NCI-H446 treated with DMSO at 0.1 percent for 48 hours (cell line): ENCODE results near the gene HOTAIR.

Experiments
- DNase-seq: peaks from one replicate; lab custom pipeline; 2025; lab: John Stamatoyannopoulos, UW

The HOTAIR gene

DNA sequence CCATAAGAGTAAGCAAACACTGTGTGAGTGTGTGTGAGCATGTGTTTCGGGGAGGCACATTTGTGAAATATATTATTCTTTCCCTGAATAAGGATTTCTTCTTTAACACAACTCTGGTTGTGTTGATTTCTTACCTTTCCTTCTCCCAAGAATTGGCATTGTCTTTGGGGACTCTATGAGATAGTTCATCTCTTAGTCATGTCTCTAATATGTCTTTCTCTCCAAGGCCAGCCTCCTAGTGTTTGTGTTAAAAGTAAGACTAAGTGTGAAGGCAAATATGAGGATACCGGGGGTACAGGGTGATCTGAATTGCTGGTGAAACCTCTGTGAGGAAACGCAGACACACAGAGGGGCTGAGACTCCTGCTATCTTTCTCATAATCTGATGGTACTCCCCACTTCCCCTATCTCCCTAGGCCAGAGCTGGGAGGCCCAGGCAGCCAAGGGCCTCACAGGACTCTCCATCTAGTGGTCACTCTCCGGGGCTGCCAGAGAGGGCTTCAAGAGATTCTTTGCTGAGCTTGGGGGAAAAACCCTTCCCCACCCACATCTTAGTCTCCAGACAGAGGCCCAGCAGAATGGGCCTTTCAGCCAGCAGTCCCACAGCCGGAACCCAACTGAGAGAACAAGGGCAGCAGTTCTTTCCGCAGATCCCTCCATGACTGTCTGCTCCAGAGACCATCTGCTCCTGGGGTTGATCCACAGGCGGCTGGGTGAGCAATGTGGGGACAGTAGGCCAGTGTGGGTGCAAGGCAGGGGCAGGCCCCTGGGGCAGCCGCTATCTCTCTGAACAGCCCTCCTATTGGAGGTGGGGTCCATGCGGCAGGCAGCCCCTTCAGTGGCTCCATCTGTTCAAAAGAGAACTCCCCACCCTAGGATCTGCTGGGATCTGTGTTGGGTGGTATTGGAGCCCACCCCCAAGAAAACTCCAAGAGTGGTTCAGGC, 25.8 kb downstream of the HOTAIR start:
- no peak for DNase-seq

DNA sequence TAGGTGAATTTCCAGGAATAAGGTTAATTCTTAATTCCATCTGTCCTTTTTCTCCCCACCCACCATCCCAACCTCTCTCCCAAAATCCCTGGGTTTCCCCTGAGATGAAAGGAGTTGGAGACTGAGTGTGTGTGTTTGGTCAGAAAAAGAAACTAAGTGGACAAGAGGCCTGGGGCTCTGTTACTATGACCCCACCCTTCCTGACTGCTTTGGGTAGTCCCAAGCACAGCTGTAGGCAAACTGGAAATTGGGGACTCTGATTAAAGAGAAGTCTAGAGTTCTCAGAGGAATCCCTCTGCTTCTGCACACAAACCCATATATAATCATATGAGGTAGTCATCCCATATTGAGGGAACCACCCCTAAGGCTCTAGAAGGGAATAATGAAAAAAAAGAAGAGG, 27.0 kb downstream of the HOTAIR start:
- DNase-seq, result no peak

DNA sequence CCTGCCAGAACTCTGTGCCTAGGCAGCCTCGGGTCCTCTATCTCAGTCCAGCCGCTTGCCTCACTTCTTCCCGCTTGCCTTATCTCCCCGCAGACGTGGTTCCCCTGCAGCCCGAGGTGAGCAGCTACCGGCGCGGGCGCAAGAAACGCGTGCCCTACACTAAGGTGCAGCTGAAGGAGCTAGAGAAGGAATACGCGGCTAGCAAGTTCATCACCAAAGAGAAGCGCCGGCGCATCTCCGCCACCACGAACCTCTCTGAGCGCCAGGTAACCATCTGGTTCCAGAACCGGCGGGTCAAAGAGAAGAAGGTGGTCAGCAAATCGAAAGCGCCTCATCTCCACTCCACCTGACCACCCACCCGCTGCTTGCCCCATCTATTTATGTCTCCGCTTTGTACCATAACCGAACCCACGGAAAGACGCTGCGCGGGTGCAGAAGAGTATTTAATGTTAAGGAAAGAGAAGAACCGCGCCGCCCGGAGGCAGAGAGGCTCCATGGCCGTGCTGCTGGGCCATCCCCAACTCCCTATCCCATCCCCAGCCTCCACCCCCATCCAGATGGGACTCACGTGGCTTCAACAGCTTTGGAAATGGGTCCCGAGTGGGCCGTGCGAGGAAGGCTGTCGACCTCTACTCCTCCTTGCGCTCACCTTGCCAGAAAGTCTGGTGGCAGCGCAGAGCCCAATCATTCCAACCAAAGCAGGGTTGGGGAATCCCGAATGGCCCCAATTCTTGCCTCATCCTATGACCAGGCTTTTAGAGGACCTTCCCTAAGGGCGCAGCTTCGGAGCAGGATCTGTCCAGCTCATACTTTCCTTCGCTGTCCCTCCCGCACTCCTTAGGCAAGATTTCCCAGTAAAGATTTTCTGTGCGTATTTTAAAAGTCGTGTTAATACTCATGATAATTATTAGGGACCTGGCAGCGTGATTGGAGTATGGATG, 29.6 kb downstream of the HOTAIR start:
- DNase-seq, result no peak

DNA sequence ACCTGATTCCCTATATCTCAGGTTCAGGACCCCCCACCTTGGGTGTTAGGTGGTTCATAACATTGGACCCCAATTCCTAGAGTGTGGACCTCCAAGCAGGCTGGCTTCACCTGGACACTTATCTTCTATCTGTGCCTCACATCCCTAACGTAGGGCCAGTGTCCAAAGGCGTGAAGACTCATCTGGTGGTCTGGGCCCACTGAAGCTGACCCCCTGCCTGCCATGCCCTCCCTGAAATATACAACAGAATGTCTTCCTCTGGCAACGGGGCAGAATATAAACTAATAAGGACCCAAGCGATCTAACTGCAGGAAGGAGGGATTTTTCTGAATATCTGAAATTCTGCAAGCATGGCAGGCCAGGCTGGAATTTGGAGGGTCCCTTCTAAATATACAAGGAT, 30.5 kb downstream of the HOTAIR start:
- no peak for DNase-seq

DNA sequence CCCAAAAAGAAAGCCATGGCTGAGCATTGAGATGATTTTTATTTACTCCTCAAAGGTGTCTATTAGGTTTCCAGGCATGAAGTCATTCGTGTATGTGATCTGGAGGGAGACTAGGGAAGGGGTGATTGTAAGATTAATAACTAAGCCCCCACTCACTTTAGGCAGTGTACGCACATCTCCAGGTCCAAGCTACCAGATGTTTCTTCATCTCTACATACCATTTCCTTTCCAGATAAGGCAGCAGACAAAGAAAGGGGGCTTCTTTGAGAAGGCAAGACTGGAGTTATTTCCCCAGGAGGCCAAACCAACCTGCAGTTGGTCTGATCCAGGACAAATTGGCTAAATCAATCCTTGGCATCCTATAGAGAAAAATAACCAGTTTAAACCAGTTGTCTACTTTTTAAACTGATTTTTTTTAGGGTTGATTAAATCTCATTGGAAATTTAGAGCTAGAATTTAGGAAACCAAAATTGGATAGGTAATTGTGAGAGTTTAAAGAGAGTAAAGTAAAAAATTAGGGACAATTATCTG, 32.2 kb downstream of the HOTAIR start:
- no peak for DNase-seq

DNA sequence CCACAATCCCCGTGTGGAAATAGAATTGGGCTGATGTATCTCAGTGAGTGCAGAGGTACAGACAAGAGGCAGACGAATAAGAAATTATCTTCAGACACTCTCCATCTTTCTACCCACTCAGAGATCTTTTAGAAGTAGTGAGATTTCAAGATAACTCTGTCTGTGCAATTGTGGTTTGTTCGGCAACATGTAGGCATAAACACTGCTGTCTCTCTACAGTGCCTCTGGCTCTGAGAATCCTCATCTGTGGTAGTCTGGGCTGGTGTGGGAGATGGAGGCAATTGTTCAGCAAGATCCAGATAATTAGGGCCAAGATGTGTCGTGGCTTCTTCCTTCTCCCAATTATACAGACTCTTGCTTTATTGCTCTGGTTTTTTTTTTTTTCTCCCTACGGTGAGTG, 33.0 kb downstream of the HOTAIR start:
- no peak for DNase-seq

DNA sequence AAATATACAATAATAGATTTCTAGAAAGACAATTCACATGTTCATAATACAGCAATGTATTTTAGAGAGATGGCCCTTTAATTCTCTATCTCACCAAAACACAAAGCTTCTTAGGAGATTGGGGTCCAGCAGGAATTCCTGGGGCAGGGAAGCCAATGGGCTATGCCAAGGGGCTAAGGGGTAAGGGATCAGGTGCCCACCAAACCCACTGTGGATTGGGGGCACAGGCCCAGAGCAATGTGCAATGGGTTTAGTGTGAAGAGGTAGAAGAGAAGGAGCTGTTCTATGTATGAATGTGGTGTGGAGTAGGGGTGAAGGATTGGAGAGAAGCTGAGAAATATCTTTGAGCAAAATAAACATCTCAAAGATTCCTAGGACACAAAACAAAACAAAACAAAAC, 33.6 kb downstream of the HOTAIR start:
- DNase-seq, result no peak

DNA sequence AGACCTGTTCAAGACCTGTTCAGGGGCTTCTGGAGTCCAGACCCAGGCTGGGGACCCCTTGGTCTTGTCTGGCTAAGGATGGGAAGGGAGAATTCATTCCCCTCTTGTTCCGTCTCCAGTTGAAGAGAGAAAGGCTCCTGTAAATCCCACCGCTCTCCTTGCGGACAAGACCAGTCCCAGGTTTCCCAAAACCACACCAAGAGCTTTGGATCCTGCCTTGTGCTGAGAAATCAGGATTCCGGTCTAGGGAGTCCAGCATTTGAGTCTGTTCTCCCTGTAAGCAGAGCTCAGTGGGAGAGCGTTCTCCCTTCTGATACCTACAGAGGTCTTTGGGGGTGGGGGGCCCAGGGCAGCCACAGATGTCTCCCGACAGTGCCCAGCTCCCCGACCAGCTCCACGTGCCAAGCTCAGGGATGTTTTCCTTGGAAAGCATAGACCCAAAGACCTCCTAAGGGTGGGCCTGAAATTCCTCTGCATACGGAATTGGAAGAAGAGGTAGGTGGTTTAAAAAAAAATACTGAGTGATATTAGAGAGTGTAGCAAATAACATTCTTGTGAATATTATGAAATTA, 34.2 kb downstream of the HOTAIR start:
- DNase-seq, result no peak

DNA sequence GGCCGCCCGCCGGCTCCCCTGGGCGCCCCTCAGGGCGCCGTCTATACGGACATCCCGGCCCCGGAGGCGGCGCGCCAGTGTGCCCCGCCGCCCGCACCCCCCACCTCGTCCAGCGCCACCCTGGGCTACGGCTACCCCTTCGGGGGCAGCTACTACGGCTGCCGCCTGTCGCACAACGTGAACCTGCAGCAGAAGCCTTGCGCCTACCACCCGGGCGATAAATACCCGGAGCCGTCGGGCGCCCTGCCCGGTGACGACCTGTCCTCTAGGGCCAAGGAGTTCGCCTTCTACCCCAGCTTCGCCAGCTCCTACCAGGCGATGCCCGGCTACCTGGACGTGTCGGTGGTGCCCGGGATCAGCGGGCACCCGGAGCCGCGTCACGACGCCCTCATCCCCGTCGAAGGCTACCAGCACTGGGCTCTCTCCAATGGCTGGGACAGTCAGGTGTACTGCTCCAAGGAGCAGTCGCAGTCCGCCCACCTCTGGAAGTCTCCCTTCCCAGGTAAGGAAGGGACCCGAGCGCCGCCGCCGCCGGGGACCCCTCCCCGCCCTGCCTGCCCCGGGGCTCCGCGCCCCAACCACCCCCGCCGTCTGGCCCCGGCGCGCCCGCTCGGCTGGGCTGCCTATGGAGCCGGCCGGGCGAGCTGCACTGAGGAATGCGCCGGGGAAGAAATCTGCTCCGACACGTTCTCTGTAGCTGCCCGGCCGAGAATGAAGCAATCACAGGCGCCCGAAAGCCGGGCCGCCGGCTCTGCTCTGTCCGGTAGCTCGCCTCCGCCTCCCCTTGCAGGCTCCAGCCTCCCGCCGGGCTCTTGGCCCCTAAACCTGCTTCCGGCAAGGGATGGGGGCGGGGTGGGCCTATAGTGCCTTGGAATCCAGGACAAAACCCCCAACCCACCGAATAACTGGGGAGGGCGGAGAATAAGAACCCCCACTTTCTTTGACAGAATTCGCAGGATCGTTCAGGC, 35.3 kb downstream of the HOTAIR start:
- no peak for DNase-seq

DNA sequence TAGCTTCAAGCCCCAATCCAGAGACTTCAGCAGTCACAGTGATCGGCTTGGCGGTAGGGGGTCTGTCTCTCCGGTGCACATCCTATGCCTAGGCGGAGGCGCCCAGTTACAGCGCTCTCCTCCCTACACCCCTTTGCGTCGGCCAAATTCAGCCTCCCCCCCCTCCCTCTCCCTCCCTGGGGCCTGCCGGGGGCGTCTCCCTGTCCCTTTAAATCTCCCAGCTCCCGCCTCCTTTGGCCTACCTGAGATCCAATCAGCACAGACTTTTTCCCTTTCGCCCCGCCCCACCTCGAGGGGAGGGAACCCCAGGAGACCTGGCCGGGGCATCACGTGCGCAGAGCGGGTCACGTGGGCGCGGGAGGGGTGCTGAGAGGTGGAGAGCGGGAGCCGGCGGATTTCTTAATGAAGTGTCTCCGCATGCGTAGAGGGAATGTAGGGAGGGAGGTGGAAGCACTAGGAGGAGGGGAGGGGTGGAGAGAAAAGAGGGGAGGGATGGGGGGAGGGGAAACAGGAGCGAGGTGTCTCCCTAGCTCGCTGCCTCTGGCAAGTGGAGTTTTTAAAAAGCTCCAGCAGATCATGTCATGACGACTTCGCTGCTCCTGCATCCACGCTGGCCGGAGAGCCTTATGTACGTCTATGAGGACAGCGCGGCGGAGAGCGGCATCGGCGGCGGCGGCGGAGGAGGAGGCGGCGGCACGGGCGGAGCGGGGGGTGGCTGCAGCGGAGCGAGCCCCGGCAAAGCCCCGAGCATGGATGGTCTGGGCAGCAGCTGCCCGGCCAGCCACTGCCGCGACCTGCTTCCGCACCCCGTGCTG, 36.2 kb downstream of the HOTAIR start, which contains the start of gene HOXC13:
TSS of gene HOXC13 (plus strand) at position 506 of the 815 bp plus-strand sequence. CDS start at position 582, 76 bp downstream.
- DNase-seq, result peak; percentile 89

DNA sequence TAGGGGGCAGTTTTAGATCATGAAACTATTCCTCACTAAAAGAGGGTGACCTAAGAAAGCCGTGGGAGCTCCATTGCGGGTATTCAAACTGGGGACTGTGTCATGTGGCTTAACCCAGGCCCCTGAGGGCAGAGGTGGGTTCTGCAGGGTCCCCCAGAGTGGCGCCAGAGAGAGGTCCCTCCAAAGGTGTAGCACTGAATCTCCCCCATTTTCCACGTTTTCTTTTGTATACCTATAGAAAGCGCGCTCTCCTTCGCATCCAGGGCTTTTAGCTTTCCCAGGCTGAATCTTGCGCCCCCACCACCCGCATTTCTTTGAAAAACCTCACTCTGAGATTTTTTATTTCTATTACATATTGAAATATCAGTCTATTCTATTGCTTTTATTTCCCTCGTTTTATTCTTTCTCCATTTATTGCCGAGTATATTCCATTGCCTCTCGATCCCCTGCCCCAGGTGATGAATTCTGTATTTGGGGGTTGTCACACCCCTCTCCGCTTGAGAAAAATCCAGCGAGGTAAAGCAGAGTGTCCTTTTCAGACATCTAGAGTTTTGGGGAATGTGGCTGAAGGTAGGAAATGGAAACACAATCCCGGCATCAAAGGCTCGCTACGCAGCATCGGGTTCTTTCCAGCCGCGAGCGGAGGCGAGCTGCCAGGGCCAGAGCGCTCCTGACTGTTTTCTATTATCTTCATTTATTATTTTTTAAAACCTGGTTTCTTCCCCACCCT, 37.0 kb downstream of the HOTAIR start:
- DNase-seq, result no peak

DNA sequence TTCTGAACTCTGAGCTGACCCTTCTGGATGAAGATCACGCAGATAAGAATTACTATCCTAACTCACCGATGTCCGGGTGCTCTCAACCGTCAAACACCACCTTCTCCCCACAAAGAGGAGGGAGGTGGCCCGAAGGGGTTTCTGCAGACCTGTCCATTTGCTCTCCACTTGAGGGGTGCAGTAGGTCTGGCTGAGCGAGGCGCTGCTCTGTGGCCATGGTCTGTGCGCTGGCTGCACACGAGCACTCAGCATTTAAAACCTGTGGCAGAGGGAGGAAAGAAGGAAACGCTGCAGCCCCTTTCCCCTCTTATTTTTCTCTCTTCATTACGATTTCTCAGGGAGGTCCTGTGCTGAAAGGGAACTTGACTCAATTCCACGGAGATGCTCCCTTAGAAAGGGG, 37.7 kb downstream of the HOTAIR start:
- DNase-seq, result no peak

DNA sequence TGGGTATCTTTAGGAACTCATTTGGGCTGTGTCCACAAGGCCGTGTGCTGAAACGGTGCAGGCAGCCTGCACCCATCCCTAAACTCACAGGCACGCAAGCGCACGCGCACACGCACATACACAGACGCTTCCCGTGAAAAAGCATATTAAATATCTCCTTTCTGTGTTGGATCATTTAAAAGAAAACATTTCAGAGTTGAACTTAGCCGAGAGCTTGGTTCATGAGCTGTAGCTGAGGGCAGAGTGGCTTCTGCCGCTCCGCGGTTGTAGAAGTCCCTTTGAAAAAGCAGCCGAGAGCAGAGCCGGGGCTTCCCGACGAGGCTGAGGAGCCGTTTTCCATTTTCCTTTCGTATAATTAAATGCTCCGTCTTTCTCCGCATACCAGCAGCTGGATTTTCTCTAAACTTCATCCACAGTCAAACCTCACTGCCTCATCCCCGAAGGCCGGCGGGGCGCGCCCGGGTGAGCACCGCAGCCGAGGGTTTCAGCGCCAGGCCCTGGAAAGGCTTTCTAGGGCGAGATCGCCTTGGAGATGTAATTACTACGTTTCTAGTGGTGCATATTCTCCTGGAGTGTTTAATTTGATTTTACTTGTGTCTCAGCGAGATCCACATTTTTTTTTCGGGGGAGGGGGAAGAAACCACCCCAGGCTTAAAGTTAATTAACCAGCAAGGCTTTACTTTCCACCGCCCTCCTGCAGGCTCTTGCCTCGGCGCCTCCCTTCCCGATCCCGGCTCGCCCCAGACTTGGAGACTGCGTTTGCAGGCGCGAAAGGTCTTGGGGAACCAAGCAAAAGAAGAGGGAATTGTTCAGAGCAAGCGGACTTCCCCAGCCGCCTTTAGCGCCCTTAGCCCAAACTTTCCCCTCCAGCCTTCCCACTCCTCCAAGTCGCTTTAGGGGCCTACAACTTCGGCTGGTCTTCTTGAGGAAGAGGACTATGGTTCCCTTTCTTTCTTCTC, 39.1 kb downstream of the HOTAIR start:
- no peak for DNase-seq

DNA sequence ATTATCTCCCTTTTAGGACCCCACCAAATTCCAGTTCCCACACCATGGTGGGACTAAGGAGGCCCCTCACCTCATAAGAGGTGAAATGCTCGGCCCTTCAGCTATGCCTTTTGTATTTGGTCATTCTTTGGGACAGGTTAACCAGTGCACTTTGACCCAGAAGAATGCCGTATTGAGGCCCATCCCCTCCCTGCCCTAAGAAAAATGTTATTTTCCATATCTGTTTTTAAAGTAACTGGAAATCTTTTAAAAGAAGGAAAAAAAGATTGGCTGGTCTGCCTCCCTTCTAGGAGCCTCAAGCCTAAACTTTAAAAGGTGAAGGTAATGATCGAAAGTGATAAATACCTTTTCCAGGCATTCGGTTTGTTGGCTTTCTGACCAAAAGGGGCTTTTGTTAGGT, 41.8 kb downstream of the HOTAIR start:
- DNase-seq, result no peak

DNA sequence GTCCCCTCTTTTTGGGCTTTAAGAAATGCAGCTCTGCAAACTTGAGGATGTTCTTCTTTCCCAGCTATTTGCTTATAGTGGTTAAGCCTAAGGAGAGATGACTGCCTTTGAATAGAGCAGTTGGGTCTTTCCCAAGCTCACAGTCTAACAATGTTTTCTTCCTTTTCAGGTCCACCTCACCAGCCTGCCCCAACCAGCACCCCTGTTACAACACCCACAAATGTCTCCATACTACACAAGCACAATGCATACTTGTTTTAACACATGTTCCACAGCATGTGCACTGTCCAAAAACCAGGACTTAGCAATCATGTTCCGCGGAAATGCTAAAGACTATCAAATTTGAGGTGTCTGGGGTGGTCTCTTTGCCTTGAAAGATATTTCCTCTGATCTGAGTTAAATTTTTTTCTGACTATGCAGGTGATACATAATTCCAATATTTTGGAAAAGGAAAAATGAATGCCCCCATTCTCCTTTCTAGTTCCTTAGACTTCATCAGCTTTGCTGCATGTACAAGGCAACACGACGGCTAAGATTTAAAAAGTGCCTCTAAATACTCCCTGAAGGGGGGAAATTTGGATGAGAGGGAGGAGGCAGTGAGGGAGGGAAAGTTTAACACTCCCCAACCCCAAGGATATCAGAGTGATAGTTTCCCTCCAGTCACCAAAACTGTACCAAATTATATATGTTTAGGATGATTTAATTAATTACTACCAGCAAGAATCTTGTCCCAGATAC, 42.7 kb downstream of the HOTAIR start:
- no peak for DNase-seq

DNA sequence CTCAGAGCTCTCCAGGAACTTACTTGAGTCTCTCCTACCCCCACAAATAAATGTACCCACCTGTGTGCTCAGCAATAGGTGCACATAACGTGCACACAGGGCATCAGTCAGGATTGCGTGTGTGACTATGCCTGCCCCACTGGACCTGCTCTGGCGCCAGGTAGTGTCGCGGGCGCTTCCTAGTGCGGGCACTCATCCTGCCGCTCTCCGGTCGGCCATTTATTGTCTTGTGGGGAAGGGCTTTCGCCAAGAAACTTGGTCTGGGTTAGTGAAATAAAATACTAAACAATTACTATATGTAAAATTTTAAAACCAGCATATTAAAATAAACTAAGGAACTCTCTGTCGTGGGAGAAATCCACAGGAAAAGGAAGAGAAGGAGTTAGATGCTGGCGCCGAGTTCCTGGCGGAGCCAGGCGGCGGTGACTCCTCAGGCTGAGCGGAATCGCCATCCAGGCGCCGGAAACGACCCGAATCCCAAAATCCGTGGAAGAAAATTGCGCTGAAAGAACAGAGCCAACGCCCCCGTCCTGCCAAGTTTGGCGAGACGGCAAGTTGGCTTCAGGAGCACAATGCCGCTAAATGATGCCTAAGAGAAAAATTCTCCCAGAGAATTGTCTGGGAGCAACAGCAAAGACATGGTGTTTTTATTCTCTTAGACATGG, 44.0 kb downstream of the HOTAIR start:
- DNase-seq, result no peak

DNA sequence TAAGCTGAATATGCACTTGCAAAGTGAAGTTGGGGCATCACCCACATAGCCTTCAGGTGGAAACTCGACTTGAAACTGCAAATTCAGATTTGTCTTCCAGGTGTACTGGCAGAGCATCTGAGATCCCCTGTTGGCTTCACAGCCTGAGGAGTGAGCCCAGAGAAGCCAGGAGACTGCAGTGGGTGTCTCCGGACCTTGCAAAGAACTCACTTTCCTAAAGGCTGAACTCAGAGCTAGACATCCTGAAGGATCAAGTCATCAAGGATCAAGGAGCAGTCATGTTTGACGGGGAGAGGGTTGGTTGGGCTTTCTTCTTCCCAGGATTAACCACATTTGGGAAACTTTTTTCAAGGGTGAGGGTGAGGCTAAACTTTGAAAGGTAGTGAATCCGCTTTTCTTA, 45.2 kb downstream of the HOTAIR start:
- DNase-seq, result no peak
